Heart right ventricle (tissue), 16 donors: ENCODE measurements around the gene LRRC59. TPM values are rescaled to one million over a fixed set of nuclear protein-coding genes. Genes with fewer than 3 reads are reported as not detected.
A peak's percentile ranks its signal among the peaks of the same experiment; 100 is the strongest.

ENCODE experiments used
- ATAC-seq, 8 donors: fragments of 200-7000 bp; cut with Tn5 transposase; one replicate each; pipeline ENCODE4 v1.9.1; 2020; ENCODE audit warnings: mild to moderate bottlenecking in 8 of 8, moderate library complexity in 8 of 8, moderate number of reproducible peaks in 1 of 8
- DNase-seq, 2 donors: peaks; one replicate each; pipeline ENCODE4 v3.0.0-alpha.2; 2020
- H3K27ac ChIP-seq, 10 donors: fragments of 200-600 bp; sonication (generic) in 2 of 10; one replicate each; pipeline versions ENCODE4 v1.5.0 to v1.8.0; 2020 to 2022; ENCODE audit warnings: mild to moderate bottlenecking in 3 of 10
- H3K27me3 ChIP-seq, 7 donors: fragments of 200-600 bp; one replicate each; pipeline ENCODE4 v1.8.0; 2021 to 2022; ENCODE audit warnings: mild to moderate bottlenecking in 2 of 7
- H3K36me3 ChIP-seq, 9 donors: fragments of 200-600 bp; sonication (generic) in 1 of 9; one replicate each; pipeline versions ENCODE4 v1.5.0 to v1.8.0; 2020 to 2022; ENCODE audit warnings: mild to moderate bottlenecking in 2 of 9
- H3K4me1 ChIP-seq, 9 donors: fragments of 200-600 bp; sonication (generic) in 1 of 9; one replicate each; pipeline versions ENCODE4 v1.5.0 to v1.8.0; 2020 to 2022; ENCODE audit warnings: mild to moderate bottlenecking in 4 of 9
- H3K4me3 ChIP-seq, 10 donors: fragments of 200-600 bp; sonication (generic) in 2 of 10; one replicate each; pipeline versions ENCODE4 v1.5.0 to v1.8.0; 2020 to 2022; ENCODE audit warnings: mild to moderate bottlenecking in 7 of 10, moderate library complexity in 2 of 10
- H3K9me3 ChIP-seq, 11 donors: fragments of 200-600 bp in 10 of 11; sonication (generic) in 2 of 11; one replicate each; pipeline versions ENCODE4 v1.5.0 to v1.8.0; 2013 to 2022; ENCODE audit warnings: mild to moderate bottlenecking in 2 of 11, control low read depth in 1 of 11, moderate library complexity in 1 of 11
- CTCF ChIP-seq, 9 donors: fragments of 200-600 bp; sonication (generic) in 2 of 9; IDR thresholded peaks; one replicate each; pipeline versions ENCODE4 v1.5.0 to v1.8.0; 2021 to 2022; ENCODE audit warnings: antibody characterized with exemption in 9 of 9, mild to moderate bottlenecking in 5 of 9, moderate library complexity in 1 of 9
- WGBS, 2 donors: extraction: QIAGEN DNeasy Blood & Tissue Kit; methylation state at CpG; one replicate each; pipeline ENCODE4 v1.1.7; 2013; ENCODE audit warnings: inconsistent platforms in 1 of 2; 5-methylcytosine and 5-hydroxymethylcytosine counted together
- intact Hi-C, 10 donors: fragments of 100-400 bp; cut with DNase I; formaldehyde crosslinking; loops; one replicate each; pipeline versions ENCODE4 v1.11.1 to v1.14.2; 2022
- polyA plus RNA-seq, 2 donors: library from polyadenylated mRNA; stranded (reverse); fragments of 200-250 nt; gene quantifications; one replicate each; pipeline ENCODE4 v1.2.3, GENCODE V29; 2013
- total RNA-seq, 10 donors: library from RNA; stranded (reverse); fragmentation: NEBNext Ultra II Directional in 3 of 10; extraction: Animal tissue kit (Norgen Biotek cat#: 25700) in 3 of 10; gene quantifications; one replicate each; pipeline versions ENCODE4 v1.2.1 to v1.2.4, GENCODE V29; 2021 to 2023
- donor health status: Arrhythmogenic right ventricular cardiomyopathy.
- donor health status: ischemic (EF 13 %, LVEDD 7.1; RV severe dilation, severe dysfunction).
- donor health status: healthy with polysubstance abuse.
- donor health status: DM: no; HTN: yes; CAD: no.
- donor health status: DM: no; HTN: no; CAD: no.
- donor health status: ischemic (EF 25% LVEDD 6.9; RV normal size, moderate dysfunction).
- donor health status: ischemic (EF 25% LVEDD 5.7; RV mildly dilated, moderate dysfunction).
- donor health status: healthy.
- donor health status: DM: yes; HTN: yes; CAD: no.
- donor health status: Ischemic cardiomyopathy.
- donor health status: ischemic (EF 35%, LVEDD 5.7; RV mildly dilated, moderate dysfunction).
- donor health status: nonischemic (EF 11% LVEDD 7.7; RV severe dilation, severe dysfunction).
- donor health status: DM: yes; HTN: yes; CAD: no.
- donor health status: PGD.
- donor health status: ischemic (EF 29% LVEDD 5.4; RV normal size, mild dysfunction).
- donor health status: nonischemic (EF 23%, LVEDD 6.1; RV moderate dilation, normal function).

LRRC59 gene
- total and polyA plus RNA-seq, 12 donors = 11.4 to 83.1 (median 24.7) TPM

DNA sequence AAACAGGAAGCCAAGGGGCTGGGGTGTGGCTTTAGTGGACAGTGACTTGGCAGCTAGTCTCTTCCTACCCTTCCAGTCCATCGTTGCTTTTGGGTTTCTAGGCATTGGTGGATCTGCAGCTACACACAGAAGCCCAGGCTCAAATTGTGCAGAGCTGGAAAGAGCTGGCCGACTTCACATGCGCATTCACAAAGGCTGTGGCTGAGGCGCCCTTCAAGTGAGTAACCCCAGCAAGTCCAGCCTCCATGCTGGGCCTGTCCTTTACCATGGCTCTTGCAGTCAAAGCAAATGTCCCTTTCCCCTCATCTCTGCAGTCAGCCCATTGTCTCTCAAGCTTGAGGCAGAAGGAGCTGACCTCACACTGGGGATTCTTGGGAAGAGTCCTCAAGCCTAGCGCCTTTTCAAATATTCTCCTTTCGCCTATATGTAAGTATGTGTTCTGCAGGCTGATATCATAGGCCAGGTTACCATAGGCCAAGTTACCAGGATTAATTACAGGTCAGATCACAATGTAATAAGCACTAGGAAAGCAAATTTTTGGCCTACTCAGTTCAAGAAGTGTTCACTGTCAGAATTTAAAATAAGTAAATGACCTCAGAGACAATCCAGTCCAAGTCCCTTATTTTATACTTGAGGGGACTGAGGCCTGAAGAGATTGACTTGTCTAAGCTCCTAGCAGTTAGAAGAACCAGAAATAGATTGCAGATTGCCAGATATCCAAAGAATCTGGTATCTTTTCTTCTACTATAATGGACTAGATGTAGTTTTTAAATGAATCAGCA, 17.8 kb downstream of the LRRC59 start:
- H3K9me3 ChIP-seq = no peaks in the 10 kb centered on the region
- intact Hi-C loops = no loop called here
- H3K27me3 ChIP-seq = no peaks in the 10 kb centered on the region
- H3K4me1 ChIP-seq = peaks cover 0 to 14% (median 0%) of the 10 kb centered on the region in 9 donors
- no peak for TF ChIP-seq CTCF (IDR thresholded peaks at IDR 0.05)
- no peak for DNase-seq
- no peak for ATAC-seq
- peaks cover 0 to 58% (median 24%) of the 10 kb centered on the region in 9 donors for H3K36me3 ChIP-seq
- H3K27ac ChIP-seq = no peak overlapping the region
- WGBS, 2 donors = 93% methylated on average over 6 of the region's 6 CpGs
- H3K4me3 ChIP-seq = no peak overlapping the region

DNA sequence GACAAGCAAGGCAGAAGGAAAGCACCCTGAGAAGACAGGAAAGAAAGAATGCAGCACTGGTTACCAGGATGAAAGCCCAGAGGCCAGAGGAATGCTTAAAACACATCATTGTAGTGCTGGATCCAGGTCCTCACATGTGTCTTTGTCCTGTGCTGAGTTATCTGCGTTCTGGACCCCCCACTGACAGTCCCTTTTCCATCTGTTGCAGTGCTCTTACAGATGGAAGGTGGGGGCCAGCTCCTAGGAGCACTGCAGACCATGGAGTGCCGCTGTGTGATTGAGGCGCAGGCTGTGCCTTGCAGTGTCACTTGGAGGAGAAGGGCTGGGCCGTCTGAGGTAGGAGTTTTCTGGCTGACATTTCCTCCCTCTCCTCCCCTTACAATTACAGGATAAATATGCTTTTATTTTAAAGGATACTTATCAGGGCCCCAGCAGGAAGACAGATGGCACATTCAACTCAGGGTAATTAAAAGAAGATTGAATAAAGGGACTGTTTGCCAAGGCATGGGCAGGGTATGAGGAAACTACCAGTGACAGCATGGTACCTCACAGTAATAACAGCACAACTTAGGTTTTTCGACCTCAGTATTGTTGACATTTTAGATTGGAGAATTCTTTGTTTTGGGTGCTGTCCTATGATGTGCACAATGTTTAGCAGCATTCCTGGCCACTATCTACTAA, 21.3 kb downstream of the LRRC59 start:
- intact Hi-C loops = no loop called here
- H3K4me1 ChIP-seq = peaks cover 0 to 27% (median 19%) of the 10 kb centered on the region in 9 donors
- no peak for TF ChIP-seq CTCF (IDR thresholded peaks at IDR 0.05)
- peaks cover 0 to 24% (median 0%) of the 10 kb centered on the region in 9 donors for H3K36me3 ChIP-seq
- no peaks in the 10 kb centered on the region for H3K9me3 ChIP-seq
- WGBS, 2 donors = 76 to 77% methylated on average over 5 of the region's 5 CpGs
- no peaks in the 10 kb centered on the region for H3K27me3 ChIP-seq
- H3K4me3 ChIP-seq = no peak overlapping the region
- DNase-seq (no peak), ATAC-seq (no peak)
- no peak overlapping the region for H3K27ac ChIP-seq

GRCh38 chr17:50373705-50374104, 23.6 kb downstream of the LRRC59 start:
- Histone ChIP-seq H3K36me3 (peaks cover 0 to 25% (median 18%) of the 10 kb centered on the region in 9 donors), H3K9me3 (no peaks in the 10 kb centered on the region), H3K27ac (peak overlapping the region in 1 of 10 donors; percentile 96), H3K4me3 (peak overlapping the region in 2 of 10 donors; percentile 58 to 76), H3K4me1 (peaks cover 0 to 22% (median 19%) of the 10 kb centered on the region in 9 donors), H3K27me3 (no peaks in the 10 kb centered on the region)
- WGBS, 2 donors = 84 to 89% methylated on average over 2 of the region's 2 CpGs
- TF ChIP-seq CTCF (IDR thresholded peaks at IDR 0.05) = no peak
- intact Hi-C loops = no loop called here
- DNase-seq = no peak
- ATAC-seq = no peak

DNA sequence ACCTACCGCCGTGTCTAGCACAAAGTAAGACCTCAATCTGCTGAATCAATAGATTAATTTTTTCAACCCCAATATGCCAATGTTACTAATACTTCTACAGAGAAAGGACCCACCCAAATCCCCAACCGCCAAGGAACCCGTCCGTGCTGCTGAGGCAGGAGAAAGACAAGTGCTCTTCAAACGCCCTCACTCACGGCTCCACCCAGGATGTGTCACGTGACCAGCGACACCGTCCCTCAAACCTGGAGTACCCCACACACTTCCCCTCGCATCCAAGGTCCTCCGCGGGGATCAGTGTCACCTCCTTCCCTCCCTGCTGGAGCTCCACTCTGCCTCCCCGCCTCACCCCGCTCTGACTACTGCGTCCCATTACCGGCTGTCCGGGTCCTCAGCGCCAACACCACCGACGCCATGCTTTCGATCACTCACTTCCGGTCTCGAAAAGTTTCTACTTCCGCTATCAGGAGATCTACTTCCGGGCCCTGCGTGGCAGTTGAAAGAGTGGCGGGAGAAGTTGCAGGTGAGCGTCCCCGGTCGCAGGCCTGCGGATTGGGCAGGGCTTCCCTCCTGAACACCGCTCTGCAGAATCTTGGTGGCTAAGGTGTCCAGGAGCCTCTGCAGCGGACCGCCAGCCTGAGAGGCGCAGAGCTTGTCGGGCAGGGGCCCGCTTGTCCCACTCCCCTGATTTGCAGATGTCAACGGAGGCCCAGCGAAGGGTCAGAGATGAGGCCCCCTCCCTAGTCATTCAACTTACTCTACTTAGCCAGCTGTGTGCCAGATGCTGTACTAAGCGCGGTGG, 24.4 kb downstream of the LRRC59 start, which contains the start of the genes EME1 and MRPL27:
TSS of gene EME1 (plus strand) at position 472 of the 799 bp plus-strand sequence. CDS start 1,980 bp downstream, outside the sequence.
TSS of gene MRPL27 (minus strand) at position 427 of the 799 bp plus-strand sequence. CDS start at position 413, 14 bp downstream.
- no peak for TF ChIP-seq CTCF (IDR thresholded peaks at IDR 0.05)
- DNase-seq = peak; percentile 80 to 89
- Histone ChIP-seq H3K27ac (peak within 1 kb of the TSS; percentile 82 to 98 (median 96)), H3K4me3 (peak within 1 kb of the TSS; percentile 44 to 89 (median 76)), H3K27me3 (no peaks in the 10 kb centered on the region), H3K4me1 (peaks cover 0 to 22% (median 19%) of the 10 kb centered on the region in 9 donors), H3K9me3 (no peaks in the 10 kb centered on the region), H3K36me3 (peaks cover 0 to 32% (median 25%) of the 10 kb centered on the region in 9 donors)
- WGBS, 2 donors = 1 to 2% methylated on average over 42 of the region's 42 CpGs
- ATAC-seq = peak; percentile 92 to 98 (median 96)
- intact Hi-C loops = no loop called here
